DMS153 treated with DMSO at 0.1 percent for 48 hours (cell line): ENCODE measurements around the gene KCNJ13.
A peak's percentile ranks its signal among the peaks of the same experiment; 100 is the strongest.
"Not testable (repeated sequence)": the region's sequence is repeated elsewhere in the genome, so short reads cannot be mapped to it uniquely, and the experiment has no call there.

ENCODE experiments used
- DNase-seq: peaks from one replicate; lab custom pipeline; 2025; ENCODE audit not compliant: unreplicated experiment; lab: John Stamatoyannopoulos, UW

Gene KCNJ13

GRCh38 chr2:232770207-232770606, 6.2 kb downstream of the KCNJ13 start:
- no peak for DNase-seq

GRCh38 chr2:232767866-232768265, 8.5 kb downstream of the KCNJ13 start:
- no peak for DNase-seq

DNA sequence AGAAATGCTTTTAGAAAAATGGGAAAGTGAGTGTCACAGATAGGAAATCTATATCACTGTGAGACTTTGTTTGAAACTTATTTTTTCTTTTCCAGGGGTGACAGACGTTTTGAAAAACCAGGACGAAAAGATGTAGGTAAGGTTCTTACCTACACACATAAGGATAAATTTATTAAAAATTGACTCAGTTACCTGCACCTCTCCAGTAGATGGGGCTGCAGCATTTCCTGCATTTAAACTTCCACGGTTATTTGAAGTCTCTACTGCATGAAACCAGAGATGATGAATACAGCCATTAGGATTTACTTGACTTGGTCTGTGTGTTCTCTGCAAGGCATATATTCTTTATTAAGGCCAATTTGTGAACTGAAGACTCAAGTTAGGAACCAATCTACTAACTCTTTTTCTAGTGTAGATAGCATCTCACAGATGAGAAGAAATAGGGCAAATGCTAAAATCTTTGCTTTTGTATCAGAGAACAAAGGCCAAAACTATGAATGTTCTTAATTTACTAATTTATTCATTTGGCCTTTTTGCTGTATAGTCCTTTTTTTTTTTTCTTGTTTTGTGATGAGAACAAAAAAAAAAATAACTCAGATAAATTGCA, 15.0 kb downstream of the KCNJ13 start:
- peak; percentile 14 for DNase-seq

DNA sequence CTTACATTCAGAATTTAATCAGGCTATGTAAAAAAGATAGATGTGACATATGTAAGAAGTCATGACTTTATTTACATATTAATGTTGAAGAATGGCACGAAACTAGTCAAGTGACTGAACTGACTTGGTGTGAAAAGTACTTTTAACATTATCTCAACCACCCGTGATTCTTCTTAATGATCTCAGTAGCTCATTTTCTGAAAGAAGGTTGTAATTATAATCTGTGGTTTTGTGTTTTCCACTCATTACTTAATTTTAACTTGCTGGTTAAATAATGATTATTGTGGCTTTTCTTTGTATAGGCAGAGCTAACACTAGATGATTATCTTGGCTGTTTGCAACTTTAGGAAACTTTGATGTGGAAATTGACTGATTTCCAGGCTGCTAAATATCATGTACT, 18.5 kb downstream of the KCNJ13 start:
- DNase-seq = no peak

DNA sequence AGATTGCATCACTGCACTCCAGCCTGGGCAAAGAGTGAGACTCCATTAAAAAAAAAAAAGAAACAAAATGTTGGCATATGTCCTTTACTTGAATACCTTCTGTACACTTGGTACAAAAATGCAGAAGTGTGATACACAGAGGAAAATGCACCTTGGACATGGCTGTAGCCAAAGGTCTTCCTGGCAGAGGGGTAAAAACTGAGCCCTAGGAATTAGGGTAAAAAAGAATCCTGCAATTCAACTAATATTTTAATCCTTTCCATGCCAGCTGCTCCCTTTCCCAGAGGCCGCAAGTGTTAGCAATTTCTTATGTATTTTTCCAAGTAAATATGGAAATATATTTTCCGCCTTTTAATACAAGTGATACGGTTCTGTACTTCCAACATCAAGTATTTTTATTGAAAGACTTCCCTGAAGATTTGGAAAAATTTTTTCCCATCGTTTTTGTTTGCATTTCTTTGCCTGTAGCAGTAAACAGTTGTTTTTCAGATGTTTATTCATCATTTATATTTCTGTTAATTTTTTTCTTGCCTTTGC, 26.2 kb downstream of the KCNJ13 start:
- no peak for DNase-seq

DNA sequence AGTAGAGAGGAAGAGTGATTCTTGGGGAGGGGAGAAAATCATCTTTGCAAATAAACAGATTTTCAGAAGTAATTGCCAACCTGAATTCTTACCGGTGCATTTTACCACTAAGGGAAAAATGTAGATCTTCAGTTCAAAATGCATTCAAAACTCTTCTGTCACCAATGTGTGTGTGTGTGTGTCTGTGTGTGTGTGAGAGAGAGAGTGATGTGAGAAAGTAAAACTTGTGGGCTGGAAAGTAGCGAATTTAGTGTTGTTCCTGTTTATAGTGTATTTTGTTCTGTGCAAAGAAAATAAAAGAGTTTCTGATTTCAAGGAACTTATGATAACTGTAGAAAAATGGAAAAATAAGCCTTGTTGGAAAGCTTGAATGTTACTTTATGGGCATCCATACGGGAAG, 27.0 kb downstream of the KCNJ13 start:
- DNase-seq = no peak

GRCh38 chr2:232748038-232748437, 28.3 kb downstream of the KCNJ13 start:
- DNase-seq = no peak

GRCh38 chr2:232744963-232745362, 31.4 kb downstream of the KCNJ13 start:
- DNase-seq = no peak

DNA sequence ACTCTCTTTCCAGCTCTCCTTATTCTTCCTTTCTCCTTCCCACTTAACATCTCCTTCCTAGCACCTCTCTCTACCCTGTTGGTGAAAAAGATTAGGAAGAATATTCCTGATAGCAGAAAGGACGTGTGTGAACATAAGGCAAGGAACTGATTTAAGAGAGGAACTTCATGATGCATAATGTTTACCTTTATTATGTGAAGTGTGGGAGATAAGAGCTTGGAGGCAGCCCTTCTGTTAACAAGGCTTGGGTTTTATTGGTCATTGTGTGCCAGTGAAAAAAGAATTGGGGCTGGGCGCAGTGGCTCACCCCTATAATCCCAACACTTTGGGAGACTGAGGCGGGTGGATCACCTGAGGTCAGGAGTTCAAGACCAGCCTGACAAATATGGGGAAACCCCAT, 34.4 kb downstream of the KCNJ13 start:
- DNase-seq = no peak

- DNase-seq = no peak
Measured at GRCh38 chr2:232741294-232741693, 35.1 kb downstream of the KCNJ13 start.

DNA sequence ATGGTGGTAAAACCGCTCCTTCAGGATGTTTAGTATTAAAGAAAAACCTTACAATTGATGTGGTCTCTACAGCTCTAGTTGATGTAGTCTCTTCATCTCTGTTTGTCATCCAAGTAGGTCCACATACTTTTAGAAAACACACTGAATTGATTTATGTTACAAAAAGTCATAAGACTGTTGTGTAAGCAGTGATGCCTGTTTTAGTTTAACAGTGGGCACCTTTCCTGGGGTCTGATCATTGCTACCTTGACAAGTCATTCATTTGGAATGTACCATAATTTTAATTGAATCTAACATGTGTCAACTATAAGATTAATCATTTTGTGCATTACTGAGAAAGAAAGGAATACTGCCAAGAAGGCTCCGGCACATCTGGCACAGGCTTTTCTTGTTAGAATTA, 44.9 kb downstream of the KCNJ13 start:
- no peak for DNase-seq

- DNase-seq = no peak
Measured at GRCh38 chr2:232728785-232729184, 47.6 kb downstream of the KCNJ13 start.

GRCh38 chr2:232723027-232723426, 53.3 kb downstream of the KCNJ13 start:
- DNase-seq = no peak

DNA sequence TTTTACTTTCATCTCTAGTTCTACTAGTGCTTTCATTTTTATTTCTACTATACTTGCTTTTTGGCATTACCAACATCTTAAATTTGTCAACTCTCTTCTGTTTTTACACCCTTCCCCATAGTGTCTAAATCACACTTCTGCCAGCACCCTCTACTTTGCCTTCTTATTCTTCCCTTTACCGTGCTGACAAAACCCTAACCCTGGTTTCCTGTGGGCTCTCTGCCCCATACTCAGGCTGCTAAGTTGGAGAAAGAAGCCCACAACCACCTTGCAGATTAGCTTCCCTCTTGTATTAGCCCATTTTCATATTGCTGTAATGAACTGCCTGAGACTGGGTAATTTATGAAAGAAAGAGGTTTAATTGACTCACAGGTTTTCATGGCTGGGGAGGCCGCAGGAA, 54.5 kb downstream of the KCNJ13 start:
- DNase-seq = no peak

GRCh38 chr2:232721261-232721660, 55.1 kb downstream of the KCNJ13 start:
- no peak for DNase-seq

- DNase-seq = not testable (repeated sequence)
Measured at GRCh38 chr2:232720056-232720455, 56.3 kb downstream of the KCNJ13 start.
